Endodermal cell (in vitro differentiated cells): ENCODE data around the gene NAGS. TPM values are rescaled to one million over a fixed set of nuclear protein-coding genes. Genes with fewer than 3 reads are reported as not detected.
A peak's percentile ranks its signal among the peaks of the same experiment; 100 is the strongest.

Experiments used
- DNase-seq: peaks from one replicate; pipeline ENCODE4 v3.0.0-alpha.2; 2017
- H3K27ac ChIP-seq: 2 replicates; pipeline ENCODE4 v1.5.1; 2013; ENCODE audit warnings: mild to moderate bottlenecking, low read depth, low read length, moderate library complexity
- H3K27me3 ChIP-seq: 2 replicates; pipeline ENCODE4 v1.6.1; 2013; ENCODE audit warnings: mild to moderate bottlenecking, low read length, moderate library complexity; ENCODE audit not compliant: insufficient read depth, control insufficient read depth, poor library complexity, severe bottlenecking
- H3K36me3 ChIP-seq: 2 replicates; pipeline ENCODE4 v1.7.0; 2013; ENCODE audit warnings: mild to moderate bottlenecking, low read length, moderate library complexity; ENCODE audit not compliant: control insufficient read depth, insufficient read depth
- H3K4me1 ChIP-seq: one replicate; pipeline ENCODE4 v1.7.0; 2013; ENCODE audit warnings: low read length; ENCODE audit not compliant: control insufficient read depth, insufficient read depth
- H3K4me3 ChIP-seq: 2 replicates; pipeline ENCODE4 v1.5.1; 2013; ENCODE audit warnings: mild to moderate bottlenecking, low read length, moderate library complexity
- H3K9ac ChIP-seq: 2 replicates; pipeline ENCODE4 v1.6.1; 2013; ENCODE audit warnings: mild to moderate bottlenecking, low read length, moderate library complexity; ENCODE audit not compliant: poor library complexity, severe bottlenecking; ENCODE audit errors: extremely low read depth
- H3K9me3 ChIP-seq: 2 replicates; pipeline ENCODE4 v1.6.1; 2013; ENCODE audit warnings: mild to moderate bottlenecking, low read length, moderate library complexity; ENCODE audit not compliant: control insufficient read depth
- H3K27ac Mint-ChIP-seq: 2 replicates; pipeline ENCODE4 v1.8.0; 2020; ENCODE audit warnings: mixed read lengths
- H3K27me3 Mint-ChIP-seq: 2 replicates; pipeline ENCODE4 v1.8.0; 2021; ENCODE audit warnings: mild to moderate bottlenecking, mixed read lengths; ENCODE audit not compliant: insufficient read depth
- H3K36me3 Mint-ChIP-seq: 2 replicates; pipeline ENCODE4 v1.8.0; 2020; ENCODE audit warnings: low read depth, mixed read lengths
- H3K4me1 Mint-ChIP-seq: 2 replicates; pipeline ENCODE4 v1.8.0; 2020; ENCODE audit warnings: mixed read lengths
- H3K4me3 Mint-ChIP-seq: 2 replicates; pipeline ENCODE4 v1.8.0; 2020; ENCODE audit warnings: mild to moderate bottlenecking, moderate library complexity, mixed read lengths
- H3K9me3 Mint-ChIP-seq: 2 replicates; pipeline ENCODE4 v1.8.0; 2020; ENCODE audit warnings: mild to moderate bottlenecking, mixed read lengths
- CTCF ChIP-seq: fragments of 200-600 bp; sonication (generic); conservative IDR thresholded peaks from 2 replicates; pipeline ENCODE4 v1.5.0; 2021; ENCODE audit warnings: antibody characterized with exemption, mild to moderate bottlenecking
- WGBS, 2 experiments: methylation state at CpG; one replicate each; pipeline versions ENCODE4 v1.1.5 to v1.1.7; 2013; ENCODE audit warnings: missing lambda C conversion rate in 2 of 2, mixed read lengths in 1 of 2; ENCODE audit not compliant: insufficient coverage in 1 of 2, insufficient read length in 1 of 2; 5-methylcytosine and 5-hydroxymethylcytosine counted together
- total RNA-seq, 2 donors: library from RNA; stranded (reverse); fragmentation: NEBNext Ultra II Directional in 1 of 2; extraction: Animal tissue kit (Norgen Biotek cat#: 25700) in 1 of 2; gene quantifications; 2 replicates in 1 of 2; 3 replicates in 1 of 2; pipeline ENCODE4 v1.2.1, GENCODE V29; 2021

NAGS gene
- total RNA-seq, 2 donors from 2014 or later = 1.4 to 2.1 TPM

GRCh38 chr17:44006598-44007345 lies 2.4 kb downstream of the NAGS start:
- no peaks in the 10 kb centered on the region for H3K9me3 Mint-ChIP-seq
- TF ChIP-seq CTCF = peak; percentile 79
- Histone ChIP-seq H3K36me3 (peaks cover 8% of the 10 kb centered on the region), H3K27ac (no peak overlapping the region), H3K9ac (no peak overlapping the region), H3K9me3 (no peaks in the 10 kb centered on the region), H3K4me3 (peak overlapping the region; percentile 88), H3K27me3 (peaks cover 45% of the 10 kb centered on the region), H3K4me1 (peaks cover 6% of the 10 kb centered on the region)
- H3K36me3 Mint-ChIP-seq = peaks cover 12% of the 10 kb centered on the region
- peak overlapping the region; percentile 72 for H3K4me3 Mint-ChIP-seq
- H3K4me1 Mint-ChIP-seq = peaks cover 14% of the 10 kb centered on the region
- peak; percentile 100 for DNase-seq
- H3K27me3 Mint-ChIP-seq = peaks cover 43% of the 10 kb centered on the region
- 0% methylated on average over 16 to 40 of the region's 40 CpGs for WGBS, 2 experiments
- H3K27ac Mint-ChIP-seq = peak overlapping the region; percentile 91

- Mint-ChIP-seq H3K36me3 (peaks cover 15% of the 10 kb centered on the region), H3K4me1 (peaks cover 14% of the 10 kb centered on the region), H3K27ac (peak overlapping the region; percentile 86), H3K27me3 (peaks cover 37% of the 10 kb centered on the region), H3K9me3 (no peaks in the 10 kb centered on the region), H3K4me3 (peak overlapping the region; percentile 72)
- peaks cover 39% of the 10 kb centered on the region for H3K27me3 ChIP-seq
- H3K9me3 ChIP-seq = no peaks in the 10 kb centered on the region
- H3K9ac ChIP-seq = no peak overlapping the region
- 4 to 8% methylated on average over 17 to 37 of the region's 37 CpGs for WGBS, 2 experiments
- peak overlapping the region; percentile 88 for H3K4me3 ChIP-seq
- peak; percentile 2 for TF ChIP-seq CTCF
- no peak overlapping the region for H3K27ac ChIP-seq
- H3K4me1 ChIP-seq = peaks cover 6% of the 10 kb centered on the region
- peaks cover 8% of the 10 kb centered on the region for H3K36me3 ChIP-seq
- DNase-seq = peak; percentile 67
Measured at GRCh38 chr17:44007346-44008204, 3.2 kb downstream of the NAGS start.

- Mint-ChIP-seq H3K4me1 (peaks cover 14% of the 10 kb centered on the region), H3K9me3 (no peaks in the 10 kb centered on the region), H3K4me3 (peak overlapping the region; percentile 72), H3K27ac (peak overlapping the region; percentile 81), H3K27me3 (peaks cover 33% of the 10 kb centered on the region), H3K36me3 (peaks cover 15% of the 10 kb centered on the region)
- no peak overlapping the region for H3K9ac ChIP-seq
- peak; percentile 80 for DNase-seq
- WGBS, 2 experiments = 67 to 79% methylated on average over 5 to 6 of the region's 6 CpGs
- peak; percentile 43 for TF ChIP-seq CTCF
- peaks cover 6% of the 10 kb centered on the region for H3K4me1 ChIP-seq
- peak overlapping the region; percentile 88 for H3K4me3 ChIP-seq
- no peak overlapping the region for H3K27ac ChIP-seq
- peaks cover 11% of the 10 kb centered on the region for H3K36me3 ChIP-seq
- H3K9me3 ChIP-seq = no peaks in the 10 kb centered on the region
- peaks cover 31% of the 10 kb centered on the region for H3K27me3 ChIP-seq
Measured at GRCh38 chr17:44008205-44008909, 3.9 kb downstream of the NAGS start.
